WI38 (cell line): ENCODE results near the gene PATL2.
"Not testable (repeated sequence)": the region's sequence is repeated elsewhere in the genome, so short reads cannot be mapped to it uniquely, and the experiment has no call there.

Experiments used
- H3K4me3 ChIP-seq: 2 replicates; pipeline ENCODE4 v1.5.1; 2011; ENCODE audit warnings: low read depth, mild to moderate bottlenecking, control low read depth, low read length
- TF ChIP-seq, protein P1 (sequence below): IDR thresholded peaks from 2 replicates; pipeline ENCODE4 v1.5.1; 2012; ENCODE audit warnings: low read depth, mild to moderate bottlenecking, control low read depth, low read length

The PATL2 gene

GRCh38 chr15:44695294-44695693 lies 15.8 kb downstream of the PATL2 start:
- no peak overlapping the region for H3K4me3 ChIP-seq
- TF ChIP-seq, protein P1, sequence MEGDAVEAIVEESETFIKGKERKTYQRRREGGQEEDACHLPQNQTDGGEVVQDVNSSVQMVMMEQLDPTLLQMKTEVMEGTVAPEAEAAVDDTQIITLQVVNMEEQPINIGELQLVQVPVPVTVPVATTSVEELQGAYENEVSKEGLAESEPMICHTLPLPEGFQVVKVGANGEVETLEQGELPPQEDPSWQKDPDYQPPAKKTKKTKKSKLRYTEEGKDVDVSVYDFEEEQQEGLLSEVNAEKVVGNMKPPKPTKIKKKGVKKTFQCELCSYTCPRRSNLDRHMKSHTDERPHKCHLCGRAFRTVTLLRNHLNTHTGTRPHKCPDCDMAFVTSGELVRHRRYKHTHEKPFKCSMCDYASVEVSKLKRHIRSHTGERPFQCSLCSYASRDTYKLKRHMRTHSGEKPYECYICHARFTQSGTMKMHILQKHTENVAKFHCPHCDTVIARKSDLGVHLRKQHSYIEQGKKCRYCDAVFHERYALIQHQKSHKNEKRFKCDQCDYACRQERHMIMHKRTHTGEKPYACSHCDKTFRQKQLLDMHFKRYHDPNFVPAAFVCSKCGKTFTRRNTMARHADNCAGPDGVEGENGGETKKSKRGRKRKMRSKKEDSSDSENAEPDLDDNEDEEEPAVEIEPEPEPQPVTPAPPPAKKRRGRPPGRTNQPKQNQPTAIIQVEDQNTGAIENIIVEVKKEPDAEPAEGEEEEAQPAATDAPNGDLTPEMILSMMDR: no peak

- no peak overlapping the region for H3K4me3 ChIP-seq
- TF ChIP-seq, protein P1: no peak
Measured at GRCh38 chr15:44694416-44694815, 16.7 kb downstream of the PATL2 start.

- no peak overlapping the region for H3K4me3 ChIP-seq
- TF ChIP-seq, protein P1: no peak
Measured at GRCh38 chr15:44692659-44693058, 18.5 kb downstream of the PATL2 start.

DNA sequence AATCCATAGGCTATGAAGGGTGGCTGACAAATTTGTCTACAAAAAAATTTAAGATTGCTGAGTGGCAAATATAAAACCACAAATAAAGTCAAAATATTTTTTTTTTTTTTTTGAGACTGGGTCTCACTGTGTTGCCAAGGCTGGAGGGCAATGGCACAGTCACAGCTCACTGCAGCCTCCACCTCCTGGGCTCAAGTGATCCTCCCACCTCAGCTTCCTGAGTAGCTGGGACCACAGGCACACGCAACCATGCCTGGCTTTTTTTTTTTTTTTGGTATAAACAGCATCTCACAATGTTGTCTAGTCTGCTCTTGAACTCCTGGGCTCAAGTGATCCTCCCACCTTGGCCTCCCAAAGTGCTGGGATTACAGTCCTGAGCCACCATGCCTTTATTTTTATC lies 20.9 kb downstream of the PATL2 start:
- not testable (repeated sequence) for H3K4me3 ChIP-seq

DNA sequence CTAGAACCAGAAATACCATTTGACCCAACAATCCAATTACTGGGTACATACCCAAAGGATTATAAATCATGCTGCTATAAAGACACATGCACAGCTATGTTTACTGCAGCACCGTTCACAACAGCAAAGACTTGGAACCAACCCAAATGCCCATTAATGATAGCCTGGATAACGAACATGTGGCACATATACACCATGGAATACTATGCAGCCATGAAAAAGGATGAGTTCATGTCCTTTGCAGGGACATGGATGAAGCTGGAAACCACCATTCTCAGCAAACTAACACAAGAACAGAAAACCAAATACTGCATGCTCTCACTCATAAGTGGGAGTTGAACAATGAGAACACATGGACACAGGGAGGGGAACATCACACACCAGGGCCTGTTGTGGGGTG lies 21.8 kb downstream of the PATL2 start:
- not testable (repeated sequence) for H3K4me3 ChIP-seq

DNA sequence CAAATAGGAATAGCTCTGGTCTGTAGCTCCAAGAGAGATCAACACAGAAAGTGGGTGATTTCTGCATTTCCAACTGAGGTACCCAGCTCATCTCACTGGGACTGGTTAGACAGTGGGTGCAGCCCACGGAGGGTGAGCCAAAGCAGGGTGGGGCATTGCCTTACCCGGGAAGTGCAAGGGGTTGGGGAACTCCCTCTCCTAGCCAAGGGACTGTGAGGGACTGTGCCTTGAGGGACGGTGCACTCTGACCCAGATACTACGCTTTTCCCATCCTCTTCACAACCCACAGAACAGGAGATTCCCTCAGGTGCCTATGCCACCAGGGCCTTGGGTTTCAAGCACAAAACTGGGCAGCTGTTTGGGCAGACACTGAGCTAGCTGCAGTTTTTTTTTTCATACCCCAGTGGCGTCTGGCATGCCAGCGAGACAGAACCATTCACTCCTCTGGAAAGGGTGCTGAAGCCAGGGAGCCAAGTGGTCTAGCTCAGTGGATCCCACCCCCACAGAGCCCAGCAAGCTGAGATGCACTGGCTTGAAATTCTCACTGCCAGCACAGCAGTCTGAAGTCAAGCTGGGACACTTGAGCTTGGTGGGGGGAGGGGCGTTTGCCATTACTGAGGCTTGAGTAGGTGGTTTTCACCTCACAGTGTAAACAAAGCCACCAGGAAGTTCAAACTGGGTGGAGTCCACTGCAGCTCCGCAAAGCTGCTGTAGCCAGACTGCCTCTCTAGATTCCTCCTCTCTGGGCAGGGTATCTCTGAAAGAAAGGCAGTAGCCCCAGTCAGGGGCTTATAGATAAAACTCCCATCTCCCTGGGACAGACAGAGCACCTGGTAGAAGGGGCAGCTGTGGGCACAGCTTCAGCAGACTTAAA lies 28.1 kb downstream of the PATL2 start:
- not testable (repeated sequence) for H3K4me3 ChIP-seq

- no peak overlapping the region for H3K4me3 ChIP-seq
- TF ChIP-seq, protein P1: no peak
Measured at GRCh38 chr15:44682211-44682610, 28.9 kb downstream of the PATL2 start.

DNA sequence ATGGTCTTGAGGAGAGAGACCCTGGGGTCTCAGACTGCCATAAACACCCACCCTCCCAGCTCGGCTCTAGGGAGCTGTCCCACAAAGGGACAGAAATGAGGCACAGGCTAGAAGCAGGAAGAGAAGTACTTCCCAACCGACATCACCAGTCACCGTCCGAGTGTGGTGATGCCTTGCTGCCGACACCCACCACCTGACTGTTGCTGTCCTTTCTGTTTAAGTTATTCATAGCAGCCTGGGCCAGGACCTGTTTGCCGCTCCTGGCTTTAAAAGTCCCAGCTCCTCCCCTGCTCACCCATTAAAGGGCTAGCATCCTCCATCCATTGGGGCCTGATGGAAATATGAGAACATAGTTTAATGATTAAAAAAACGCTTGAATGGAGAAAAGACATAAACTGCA lies 34.4 kb downstream of the PATL2 start:
- TF ChIP-seq, protein P1: no peak
- no peak overlapping the region for H3K4me3 ChIP-seq

DNA sequence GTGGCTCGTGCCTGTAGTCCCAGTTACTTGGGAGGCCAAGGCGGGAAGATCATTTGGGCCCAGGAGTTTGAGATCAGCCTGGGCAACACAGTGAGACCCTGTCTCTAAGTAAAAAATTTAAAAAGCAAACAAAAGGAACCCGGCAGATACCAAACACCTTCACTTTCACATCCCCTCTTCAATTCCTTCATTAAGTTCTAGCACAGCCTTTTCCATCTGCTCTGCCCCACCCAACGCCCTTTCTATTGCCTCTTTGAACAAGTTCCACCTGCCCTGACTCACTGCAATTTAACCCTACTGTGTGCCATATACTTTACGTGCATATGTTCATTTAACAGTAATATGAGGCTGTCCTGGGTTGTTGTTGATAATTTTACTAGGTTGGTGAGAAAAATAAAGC lies 35.2 kb downstream of the PATL2 start:
- H3K4me3 ChIP-seq: no peak overlapping the region
- TF ChIP-seq, protein P1: no peak
